ENCODE data around the gene SEMA4B.
A peak's percentile ranks its signal among the peaks of the same experiment; 100 is the strongest.
"Not testable (repeated sequence)": the region's sequence is repeated elsewhere in the genome, so short reads cannot be mapped to it uniquely, and the experiment has no call there.

Gene SEMA4B, protein sequence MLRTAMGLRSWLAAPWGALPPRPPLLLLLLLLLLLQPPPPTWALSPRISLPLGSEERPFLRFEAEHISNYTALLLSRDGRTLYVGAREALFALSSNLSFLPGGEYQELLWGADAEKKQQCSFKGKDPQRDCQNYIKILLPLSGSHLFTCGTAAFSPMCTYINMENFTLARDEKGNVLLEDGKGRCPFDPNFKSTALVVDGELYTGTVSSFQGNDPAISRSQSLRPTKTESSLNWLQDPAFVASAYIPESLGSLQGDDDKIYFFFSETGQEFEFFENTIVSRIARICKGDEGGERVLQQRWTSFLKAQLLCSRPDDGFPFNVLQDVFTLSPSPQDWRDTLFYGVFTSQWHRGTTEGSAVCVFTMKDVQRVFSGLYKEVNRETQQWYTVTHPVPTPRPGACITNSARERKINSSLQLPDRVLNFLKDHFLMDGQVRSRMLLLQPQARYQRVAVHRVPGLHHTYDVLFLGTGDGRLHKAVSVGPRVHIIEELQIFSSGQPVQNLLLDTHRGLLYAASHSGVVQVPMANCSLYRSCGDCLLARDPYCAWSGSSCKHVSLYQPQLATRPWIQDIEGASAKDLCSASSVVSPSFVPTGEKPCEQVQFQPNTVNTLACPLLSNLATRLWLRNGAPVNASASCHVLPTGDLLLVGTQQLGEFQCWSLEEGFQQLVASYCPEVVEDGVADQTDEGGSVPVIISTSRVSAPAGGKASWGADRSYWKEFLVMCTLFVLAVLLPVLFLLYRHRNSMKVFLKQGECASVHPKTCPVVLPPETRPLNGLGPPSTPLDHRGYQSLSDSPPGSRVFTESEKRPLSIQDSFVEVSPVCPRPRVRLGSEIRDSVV

DNA sequence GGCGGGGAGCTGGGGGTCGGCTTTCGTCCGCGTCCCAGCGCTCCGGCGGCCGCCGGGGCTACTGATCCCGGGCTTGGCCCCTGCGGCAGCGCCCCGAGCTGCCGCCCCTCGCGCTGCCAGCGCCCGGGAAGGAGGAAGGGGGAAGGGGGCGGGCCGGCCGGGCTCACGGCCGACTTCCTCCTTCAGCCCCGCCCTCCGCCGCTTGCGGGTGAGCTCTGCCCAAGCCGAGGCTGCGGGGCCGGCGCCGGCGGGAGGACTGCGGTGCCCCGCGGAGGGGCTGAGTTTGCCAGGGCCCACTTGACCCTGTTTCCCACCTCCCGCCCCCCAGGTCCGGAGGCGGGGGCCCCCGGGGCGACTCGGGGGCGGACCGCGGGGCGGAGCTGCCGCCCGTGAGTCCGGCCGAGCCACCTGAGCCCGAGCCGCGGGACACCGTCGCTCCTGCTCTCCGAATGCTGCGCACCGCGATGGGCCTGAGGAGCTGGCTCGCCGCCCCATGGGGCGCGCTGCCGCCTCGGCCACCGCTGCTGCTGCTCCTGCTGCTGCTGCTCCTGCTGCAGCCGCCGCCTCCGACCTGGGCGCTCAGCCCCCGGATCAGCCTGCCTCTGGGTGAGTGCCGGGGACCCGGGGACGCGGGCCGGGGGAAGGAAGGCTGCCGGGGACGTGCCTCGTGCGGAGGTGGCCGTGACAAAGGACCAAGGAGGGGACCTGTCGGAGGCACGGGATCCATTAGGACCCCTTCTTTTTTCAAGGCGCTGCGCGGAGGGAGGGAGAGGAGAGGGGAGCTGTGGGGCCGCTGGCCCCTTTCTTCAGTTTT is at the start of gene SEMA4B:
Gene SEMA4B (plus strand): TSS at position 201 of the 814 bp plus-strand sequence. CDS start 249 bp downstream, at position 450.
- DNase-seq: peak; percentile 73

DNA sequence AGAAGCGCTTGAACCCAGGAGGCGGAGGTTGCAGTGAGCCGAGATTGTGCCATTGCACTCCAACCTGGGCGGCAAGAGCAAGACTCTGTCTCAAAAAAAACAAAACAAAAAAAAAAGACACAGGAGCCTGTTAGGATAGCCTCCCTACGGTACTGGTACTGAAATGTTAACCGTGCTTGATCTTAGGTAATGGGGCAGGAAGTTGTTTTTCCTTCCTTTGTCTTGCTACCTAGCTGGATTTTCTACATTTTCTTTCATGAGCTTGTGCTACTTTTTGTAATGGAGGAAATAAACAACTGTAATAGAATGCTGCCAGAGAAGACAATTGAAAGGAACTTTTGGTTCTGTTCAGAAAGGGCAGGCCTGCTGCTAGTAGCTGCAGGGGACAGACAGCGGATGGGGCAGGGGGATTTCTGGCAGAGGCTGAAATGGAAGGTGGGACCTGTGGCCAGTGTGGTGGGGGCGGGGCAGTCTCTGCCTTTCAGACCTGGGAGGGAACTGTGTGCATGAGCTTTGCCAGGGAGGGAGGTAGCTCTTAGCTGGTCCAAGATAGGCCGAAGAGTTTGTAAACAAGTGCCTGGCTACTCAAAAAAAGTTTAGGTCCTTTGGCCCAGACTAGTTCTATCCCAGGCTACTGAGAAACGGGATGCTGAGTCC is 49.0 kb upstream of the SEMA4B start:
- no peak for DNase-seq

DNA sequence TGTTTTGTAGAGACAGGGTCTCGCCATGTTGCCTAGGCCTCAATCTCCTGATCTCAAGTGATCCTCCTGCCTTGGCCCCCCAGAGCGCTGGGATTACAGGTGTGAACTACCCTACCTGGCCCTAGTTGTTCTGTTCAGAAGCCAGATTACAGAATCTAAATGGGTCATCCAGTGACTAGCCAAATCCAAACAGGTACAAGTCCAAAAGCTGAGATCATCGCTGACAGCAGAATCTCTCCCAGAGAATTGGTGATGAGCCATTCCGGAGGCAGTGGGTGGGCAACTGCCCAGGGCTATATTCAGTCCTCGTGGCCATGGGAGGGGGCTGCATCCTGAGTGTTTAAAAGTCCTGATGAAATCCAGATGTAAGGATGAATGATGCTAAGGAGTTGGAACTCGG is 47.5 kb upstream of the SEMA4B start:
- DNase-seq: no peak

DNA sequence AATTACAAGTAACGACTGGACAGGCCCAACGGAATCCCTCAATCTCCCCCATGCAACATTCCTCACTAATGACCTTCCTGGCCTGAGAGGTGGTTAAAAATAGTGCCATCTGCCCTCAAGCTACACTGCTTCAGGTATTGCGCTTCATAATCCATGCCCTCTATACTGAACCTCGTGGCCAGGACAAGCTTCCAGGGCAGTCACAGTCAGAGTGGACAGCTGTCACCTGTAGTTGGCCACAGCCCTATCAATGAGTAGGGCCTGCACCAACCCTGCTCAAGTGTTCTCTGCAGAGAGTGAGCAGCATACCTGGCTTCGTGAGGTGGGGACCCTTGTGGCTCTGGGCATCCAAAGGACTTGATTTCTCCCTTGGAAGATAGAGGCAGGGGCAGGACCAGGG is 46.9 kb upstream of the SEMA4B start:
- DNase-seq: no peak

DNA sequence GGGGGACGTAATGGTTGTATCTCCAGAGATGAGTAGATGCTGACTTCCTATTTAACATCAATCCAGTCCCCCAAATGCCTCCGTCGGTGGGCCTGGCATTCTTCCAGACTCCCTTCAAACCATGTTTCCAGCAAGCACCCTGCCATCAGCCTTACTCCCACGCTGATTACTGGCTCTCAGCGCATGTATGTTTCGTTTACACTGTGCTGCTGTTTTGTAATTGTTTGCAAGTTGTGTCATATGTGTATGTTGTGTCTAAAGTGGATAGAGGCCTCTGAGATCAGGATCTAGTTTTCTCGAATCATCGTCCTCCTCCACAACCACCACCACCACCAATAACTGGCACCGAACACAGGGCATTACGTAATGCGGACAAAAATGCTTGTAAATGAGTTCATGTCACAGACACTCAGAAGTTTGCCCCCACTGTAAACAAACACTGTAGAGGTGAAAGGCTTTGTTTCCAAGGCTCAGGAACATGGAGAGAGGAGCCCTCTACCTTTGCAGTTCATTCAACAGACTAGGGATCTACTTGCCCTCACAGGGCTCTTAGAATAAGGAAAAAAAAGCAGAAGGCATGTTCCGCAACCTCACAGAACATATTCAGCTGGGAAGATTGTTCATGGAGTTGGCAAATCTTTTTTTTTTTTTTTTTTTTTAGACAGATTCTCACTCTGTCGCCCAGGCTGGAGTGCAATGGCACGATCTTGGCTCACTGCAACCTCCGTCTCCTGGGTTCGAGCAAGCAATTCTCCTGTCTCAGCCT is 46.1 kb upstream of the SEMA4B start:
- no peak for DNase-seq

DNA sequence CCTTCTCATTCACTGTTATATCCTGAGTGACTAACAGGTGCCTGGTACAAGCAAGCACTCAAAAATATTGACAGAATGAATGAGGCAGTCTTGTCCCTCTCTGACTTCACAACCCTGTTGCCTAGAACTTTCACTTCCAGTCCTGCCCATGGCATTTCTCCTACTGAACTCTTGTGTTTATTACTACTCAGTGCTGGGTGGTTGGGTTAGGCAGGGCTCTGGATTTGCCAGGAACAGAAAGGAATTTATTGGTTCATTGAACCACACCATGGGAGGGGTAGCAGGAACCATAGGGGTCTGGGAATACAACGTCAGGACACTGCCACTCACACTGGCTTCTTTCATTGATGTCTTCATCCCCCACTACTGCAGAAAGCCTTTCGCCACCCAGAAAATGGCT is 41.9 kb upstream of the SEMA4B start:
- DNase-seq: no peak

DNA sequence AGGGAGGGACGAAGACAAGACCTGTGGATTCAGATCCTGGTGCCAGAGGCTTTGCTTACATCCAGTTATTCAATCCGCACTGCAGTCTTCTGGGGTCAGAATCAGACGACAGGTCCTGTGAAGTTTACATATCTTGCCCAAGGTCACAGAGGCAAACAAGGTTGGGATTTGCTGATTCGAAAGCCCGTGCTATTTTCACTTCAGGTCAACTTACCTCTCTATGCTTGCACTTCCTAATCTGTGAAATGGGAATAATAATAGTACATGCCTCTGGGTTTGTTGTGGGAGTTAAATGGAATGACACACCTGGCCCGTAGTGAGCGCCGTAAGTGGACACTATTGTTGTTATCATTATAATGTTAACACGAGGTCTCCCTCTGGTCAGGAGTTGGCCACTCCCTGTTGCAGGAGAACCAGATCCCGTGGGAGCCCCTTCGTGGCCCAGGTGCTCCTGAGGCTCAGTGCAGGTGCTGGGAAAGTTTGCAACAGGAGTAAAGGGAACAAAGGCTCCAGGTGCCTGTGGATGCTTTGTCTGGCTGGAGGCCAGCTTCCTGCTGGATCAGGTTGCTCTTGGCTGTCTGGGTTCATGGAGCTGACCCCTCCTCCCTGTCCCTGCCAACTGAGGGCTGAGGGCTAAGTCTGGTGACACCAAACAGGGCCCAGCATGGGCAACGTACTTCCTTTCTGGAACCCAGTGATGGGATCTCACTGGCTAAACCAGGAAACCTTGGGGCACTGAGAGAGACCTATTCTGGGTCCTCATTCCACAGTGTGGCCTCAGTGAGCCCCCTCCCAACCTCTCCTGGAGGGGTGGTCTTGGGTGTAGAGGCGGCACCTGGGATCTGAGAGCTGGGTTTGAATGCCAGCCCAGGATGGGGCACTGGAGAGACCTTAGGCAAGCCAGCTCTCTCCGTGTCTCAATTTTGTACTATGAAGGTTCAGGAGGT is 40.1 kb upstream of the SEMA4B start:
- DNase-seq: no peak

DNA sequence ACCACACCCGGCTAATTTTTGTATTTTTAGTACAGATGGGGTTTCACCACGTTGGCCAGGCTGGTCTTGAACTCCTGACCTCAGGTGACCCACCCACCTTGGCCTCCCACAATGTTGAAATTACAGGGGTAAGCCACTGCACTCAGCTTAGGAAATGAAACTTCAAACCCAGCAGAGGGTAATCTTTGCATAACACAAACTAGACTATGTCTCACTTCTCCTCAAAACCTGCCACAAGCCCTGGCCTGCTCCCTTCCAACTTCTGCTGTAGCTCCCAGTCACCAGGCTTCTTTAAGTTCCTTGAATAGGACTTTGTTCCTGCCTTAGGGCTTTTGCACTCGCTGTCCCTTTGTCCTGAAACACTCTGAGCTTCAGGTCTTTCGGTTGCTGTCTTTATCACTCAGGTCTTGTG is 39.2 kb upstream of the SEMA4B start:
- DNase-seq: peak; percentile 11

DNA sequence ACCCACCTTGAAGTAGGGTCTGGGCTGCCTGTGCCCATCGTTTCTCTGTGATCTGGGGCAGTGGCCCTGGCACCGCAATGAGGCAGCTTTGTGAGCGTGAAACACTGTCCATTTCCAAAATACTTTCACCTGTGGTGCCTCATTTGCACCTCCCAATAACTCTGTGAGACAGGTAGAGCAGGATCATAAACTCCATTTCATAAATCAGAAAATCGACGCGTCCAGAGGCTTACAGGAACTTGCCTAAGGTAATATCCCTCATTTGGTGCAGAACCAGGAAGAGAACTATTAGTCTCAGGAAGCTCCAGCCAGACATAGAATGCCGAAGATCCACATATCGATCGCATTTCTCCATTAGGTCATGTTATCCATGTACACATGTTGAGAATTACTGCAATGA is 38.2 kb upstream of the SEMA4B start:
- DNase-seq: no peak

DNA sequence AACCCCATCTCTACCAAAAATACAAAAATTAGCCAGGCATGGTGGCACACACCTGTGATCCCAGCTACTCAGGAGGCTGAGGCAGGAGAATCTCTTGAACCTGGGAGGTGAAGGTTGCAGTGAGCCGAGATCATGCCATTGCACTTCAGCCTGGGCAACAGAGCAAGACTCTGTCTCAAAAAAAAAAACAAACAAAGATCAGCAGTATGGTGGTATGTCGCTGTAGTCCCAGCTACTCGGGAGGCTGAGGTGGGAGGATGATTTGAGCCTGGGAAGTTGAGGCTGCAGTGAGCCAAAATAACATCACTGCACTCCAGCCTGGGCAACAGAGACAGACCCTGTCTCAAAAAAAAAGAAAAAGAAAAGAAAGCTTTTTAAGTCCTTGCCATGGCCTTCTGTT is 36.9 kb upstream of the SEMA4B start:
- DNase-seq: not testable (repeated sequence)

DNA sequence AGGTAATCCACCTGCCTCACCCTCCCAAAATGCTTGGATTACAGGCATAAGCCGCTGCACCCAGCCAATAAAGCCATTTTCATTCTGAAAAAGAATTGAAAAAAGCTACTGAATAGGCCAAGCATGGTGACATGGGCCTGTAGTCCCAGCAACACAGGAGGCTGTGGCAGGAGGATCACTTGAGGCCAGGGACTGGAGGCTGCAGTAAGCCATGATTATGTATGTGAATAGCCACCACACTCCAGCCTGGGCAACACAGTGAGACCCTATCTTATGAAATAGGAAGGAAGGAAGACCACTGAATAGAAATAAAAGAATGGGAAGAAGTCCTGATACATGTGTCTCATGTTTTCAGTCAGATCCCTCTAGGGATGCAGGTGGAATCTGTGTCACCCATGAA is 36.0 kb upstream of the SEMA4B start:
- no peak for DNase-seq

DNA sequence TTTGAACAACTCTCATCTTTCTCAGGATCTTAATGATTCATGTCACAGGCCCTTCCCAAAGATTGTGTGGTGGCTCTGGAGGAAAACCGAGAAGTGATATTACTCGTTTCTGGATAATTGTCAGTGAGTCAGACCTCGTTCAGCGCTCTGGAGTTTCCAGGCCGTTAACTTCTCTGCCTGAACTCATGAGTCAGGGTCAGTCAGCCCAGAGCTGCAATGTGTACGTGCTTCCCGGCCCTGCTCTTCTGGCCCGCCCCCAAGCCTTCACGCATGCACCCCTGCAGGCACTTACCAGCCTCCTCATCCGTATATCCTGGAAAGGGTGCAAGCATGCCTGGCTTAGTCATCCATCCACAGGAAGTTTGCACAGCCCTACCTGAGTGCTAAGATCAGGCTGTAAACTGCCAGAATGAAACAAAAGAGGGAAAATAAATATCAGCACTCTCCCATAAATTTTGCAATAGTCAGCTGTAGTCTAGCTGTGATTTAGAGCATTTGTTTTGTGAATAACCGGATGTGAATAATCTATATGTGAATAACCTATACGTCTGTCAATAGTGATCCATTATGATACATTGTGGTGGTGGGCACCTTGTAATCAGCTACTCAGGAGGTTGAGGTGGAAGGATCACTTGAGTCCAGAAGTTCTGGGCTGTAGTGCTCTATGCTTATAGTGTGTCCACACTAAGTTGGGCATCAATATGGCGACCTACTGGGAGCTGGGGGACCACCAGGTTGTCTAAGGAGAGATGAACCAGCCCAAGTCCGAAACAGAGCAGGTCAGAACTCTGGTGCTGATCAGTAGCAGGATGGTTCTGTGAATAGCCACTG is 35.3 kb upstream of the SEMA4B start:
- no peak for DNase-seq

DNA sequence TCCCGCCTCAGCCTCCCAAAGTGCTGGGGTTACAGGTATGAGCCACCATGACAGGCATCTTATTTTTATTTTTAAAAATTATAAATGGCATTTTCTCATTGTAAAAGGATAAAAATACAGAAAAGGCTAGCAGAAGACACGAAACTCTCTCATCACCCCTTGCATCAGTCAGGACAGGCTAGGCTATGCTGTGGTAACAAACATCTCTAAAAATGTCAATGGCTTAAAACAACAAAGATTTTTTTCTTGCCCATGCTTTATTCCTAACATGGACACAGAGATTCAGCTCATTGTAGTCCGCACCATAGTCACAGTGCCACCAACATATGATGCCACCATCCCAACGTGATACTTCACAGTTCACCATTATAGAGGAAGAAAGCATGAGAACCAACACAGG is 34.0 kb upstream of the SEMA4B start:
- DNase-seq: no peak

DNA sequence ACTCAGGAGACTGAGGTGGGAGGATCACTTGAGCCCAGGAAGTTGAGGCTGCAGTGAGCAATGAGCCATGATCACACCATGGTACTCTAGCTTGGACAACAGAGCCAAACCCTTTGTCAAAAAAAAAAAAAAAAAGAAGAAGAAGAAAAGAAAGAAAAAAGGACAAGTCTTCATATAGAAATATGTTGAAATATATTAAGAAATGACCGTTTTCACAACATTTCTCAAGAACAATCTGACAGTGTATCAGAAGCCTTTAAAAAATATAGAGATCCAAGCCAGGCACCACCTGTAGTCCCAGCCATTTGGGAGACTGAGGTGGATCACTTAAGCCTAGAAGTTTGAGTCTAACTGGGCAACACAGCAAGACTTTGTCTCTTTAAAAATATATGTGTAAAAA is 29.5 kb upstream of the SEMA4B start:
- no peak for DNase-seq

DNA sequence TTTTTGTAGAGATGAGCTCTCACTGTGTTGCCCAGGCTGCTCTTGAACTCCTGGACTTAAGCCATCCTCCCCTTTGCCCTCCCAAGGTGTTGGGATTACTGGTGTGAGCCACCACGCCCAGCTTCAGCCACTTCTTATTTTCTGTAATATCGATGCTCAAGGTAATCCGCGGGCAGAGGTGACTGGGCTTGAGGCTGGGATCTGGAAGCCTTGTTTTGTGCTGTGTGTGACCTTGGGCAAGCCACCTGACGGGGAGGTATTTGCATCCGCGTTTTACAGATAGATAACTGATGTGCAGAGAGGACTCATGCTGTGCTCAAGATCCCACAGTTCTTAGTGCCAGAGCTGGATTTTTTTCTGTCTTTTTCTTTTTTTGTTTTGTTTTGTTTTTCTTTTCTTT is 27.8 kb upstream of the SEMA4B start:
- no peak for DNase-seq

DNA sequence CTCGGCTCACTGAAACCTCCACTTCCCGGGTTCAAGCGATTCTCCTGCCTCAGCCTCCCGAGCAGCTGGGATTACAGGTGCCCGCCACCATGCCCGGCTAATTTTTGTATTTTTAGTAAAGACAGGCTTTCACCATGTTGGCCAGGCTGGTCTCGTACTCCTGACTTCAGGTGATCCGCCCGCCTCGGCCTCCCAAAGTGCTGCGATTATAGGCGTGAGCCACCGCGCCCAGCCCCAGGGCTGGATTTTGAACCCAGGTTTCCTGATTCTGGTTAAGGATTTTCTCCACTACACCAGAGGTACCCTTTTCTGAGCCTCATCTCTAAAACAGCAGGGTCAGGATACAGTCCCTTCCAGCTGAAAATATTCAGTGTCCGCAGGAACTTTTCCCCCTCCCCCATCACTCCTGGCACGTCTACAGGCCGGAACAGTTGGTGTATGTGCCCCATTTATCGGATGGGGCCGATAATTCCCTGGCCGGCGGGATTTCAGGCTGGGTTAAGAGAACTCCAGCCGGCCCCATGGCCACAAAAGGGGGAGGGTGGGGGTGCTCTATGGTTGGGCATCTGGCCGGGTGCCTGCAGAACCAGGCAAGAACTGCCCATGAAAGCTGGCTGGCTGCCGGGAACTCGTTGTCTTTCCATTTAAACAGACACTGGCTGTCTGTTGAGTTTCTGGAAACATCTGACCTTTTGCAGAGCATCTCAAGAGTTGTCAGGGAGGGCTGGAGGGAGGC is 26.8 kb upstream of the SEMA4B start:
- DNase-seq: no peak

DNA sequence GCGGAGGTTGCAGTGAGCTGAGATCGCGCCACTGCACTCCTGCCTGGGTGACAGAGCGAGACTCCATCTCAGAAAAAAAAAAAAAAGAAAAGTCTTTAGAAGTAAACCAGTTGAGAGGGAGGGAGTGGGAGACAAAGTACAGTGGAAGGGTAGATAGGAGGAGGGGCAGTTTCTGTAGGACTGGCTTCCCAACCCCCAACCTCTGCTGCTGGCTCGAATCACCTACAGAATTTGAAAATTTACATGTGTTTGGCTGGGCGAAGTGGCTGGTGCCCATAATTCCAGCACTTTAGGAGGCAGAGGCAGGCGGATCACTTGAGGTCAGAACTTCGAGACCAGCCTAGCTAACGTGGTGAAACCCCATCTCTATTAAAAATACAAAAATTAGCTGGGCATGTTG is 24.1 kb upstream of the SEMA4B start:
- DNase-seq: no peak

DNA sequence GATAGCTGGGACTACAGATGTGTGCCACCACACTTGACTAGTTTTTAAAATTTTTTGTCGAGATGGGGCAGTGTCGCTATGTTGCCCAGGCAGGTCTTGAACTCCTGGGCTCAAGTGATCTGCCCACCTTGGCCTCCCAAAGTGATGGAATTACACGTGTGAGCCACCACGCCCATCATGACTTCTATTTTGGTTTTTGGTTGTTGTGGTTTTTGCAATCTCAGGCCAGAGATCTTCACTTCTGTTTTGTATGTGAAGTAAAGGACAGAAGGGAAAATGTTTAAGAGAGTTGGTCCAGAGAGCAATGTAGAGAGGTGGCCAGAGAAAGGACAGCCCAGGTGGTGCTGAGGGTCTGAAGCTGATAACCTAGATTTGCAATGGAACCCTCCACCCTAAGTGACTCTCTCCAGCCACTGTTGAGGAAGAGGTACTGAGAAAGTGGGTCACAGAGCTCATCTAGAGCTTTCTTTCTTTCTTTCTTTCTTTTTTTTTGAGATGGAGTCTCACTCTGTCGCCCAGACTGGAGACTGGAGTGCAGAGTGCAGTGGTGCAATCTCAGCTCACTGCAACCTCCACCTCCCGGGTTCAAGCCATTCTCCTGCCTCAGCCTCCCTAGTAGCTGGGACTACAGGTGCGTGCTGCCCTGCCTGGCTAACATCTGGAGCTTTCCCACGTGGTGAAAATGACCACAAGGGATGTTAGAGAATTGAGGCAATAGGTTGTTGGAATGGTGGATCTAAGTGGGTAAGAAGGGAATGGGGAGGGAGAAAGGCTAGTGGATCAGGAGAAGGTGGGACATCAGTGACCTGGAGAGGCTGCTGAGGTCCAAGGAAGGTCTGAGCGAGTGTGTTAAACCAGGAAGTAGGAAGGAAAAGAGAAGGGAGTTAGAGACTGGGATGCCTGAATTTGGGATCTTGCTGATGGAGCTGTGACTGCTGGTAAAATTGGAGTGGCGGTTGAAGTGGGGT is 22.4 kb upstream of the SEMA4B start:
- DNase-seq: no peak
